Panc1 (cell line): ENCODE data around the gene RWDD1. TPM values are rescaled to one million over a fixed set of nuclear protein-coding genes. Genes with fewer than 3 reads are reported as not detected.

Source experiments
- ATAC-seq: fragments of 200-7000 bp; cut with Tn5 transposase; 2 replicates; pipeline ENCODE4 v1.9.1; 2020; ENCODE audit warnings: mild to moderate bottlenecking, moderate library complexity
- BruUV-seq: library from RNA; stranded (reverse); fragments of 400-500 nt; replicated peaks from 2 replicates; lab custom pipeline; 2021; lab: Mats Ljungman, UMichigan
- CTCF ChIA-PET: fragments of 300-600 bp; sonication (Branson Sonifier 250); formaldehyde crosslinking; loops from one replicate; lab custom pipeline; 2022; ENCODE audit warnings: antibody characterized with exemption; lab: Charles Lee
- POLR2A ChIA-PET: fragments of 300-600 bp; sonication (Branson Sonifier 250); formaldehyde crosslinking; loops from one replicate; lab custom pipeline; 2022; ENCODE audit warnings: antibody characterized with exemption; lab: Charles Lee
- DNase-seq: peaks from one replicate; pipeline ENCODE4 v3.0.0-alpha.2; 2010; ENCODE audit warnings: low read depth, low spot score
- H3K27ac ChIP-seq: 2 replicates; pipeline ENCODE4 v1.5.1; 2011; ENCODE audit warnings: mild to moderate bottlenecking, low read length, inconsistent platforms
- H3K27me3 ChIP-seq: fragments of 200-500 bp; sonication (Bioruptor generic); 2 replicates; pipeline ENCODE4 v1.6.0; 2014; ENCODE audit warnings: low read length, inconsistent platforms; ENCODE audit not compliant: control insufficient read depth, insufficient read depth
- H3K36me3 ChIP-seq: fragments of 200-500 bp; sonication (Bioruptor generic); 2 replicates; pipeline ENCODE4 v1.5.1; 2014; ENCODE audit warnings: inconsistent platforms, mild to moderate bottlenecking, low read length, moderate library complexity; ENCODE audit not compliant: control insufficient read depth, insufficient read depth
- H3K4me1 ChIP-seq: 2 replicates; pipeline ENCODE4 v1.5.1; 2011; ENCODE audit warnings: inconsistent platforms, mild to moderate bottlenecking, low read length, moderate library complexity; ENCODE audit not compliant: control insufficient read depth, insufficient read depth
- H3K4me3 ChIP-seq, 2 experiments: 2 replicates each; pipeline ENCODE4 v1.5.1; 2011 to 2012; ENCODE audit warnings: low read depth in 2 of 2, low read length in 2 of 2, mild to moderate bottlenecking in 2 of 2, inconsistent platforms in 1 of 2, moderate library complexity in 1 of 2
- H3K9me3 ChIP-seq: fragments of 200-500 bp; sonication (Bioruptor generic); 2 replicates; pipeline ENCODE4 v1.5.1; 2014; ENCODE audit warnings: low read depth, mild to moderate bottlenecking, inconsistent platforms, low read length, moderate library complexity; ENCODE audit not compliant: control insufficient read depth, insufficient read depth
- CTCF ChIP-seq: fragments of 450-650 bp; IDR thresholded peaks from 2 replicates; pipeline ENCODE4 v1.5.1; 2017; ENCODE audit warnings: mild to moderate bottlenecking
- POLR2AphosphoS5 ChIP-seq: IDR thresholded peaks from 2 replicates; pipeline ENCODE4 v1.6.1; 2012; ENCODE audit warnings: mild to moderate bottlenecking, low read depth, low read length, moderate library complexity
- REST ChIP-seq, 2 experiments: IDR thresholded peaks; 2 replicates each; pipeline ENCODE4 v1.6.1; 2011 to 2012; ENCODE audit warnings: low read depth in 2 of 2, control low read depth in 1 of 2, low read length in 1 of 2, mild to moderate bottlenecking in 1 of 2, moderate library complexity in 1 of 2; ENCODE audit not compliant: insufficient read depth in 1 of 2
- SIN3A ChIP-seq: IDR thresholded peaks from 2 replicates; pipeline ENCODE4 v1.6.1; 2012; ENCODE audit warnings: low read depth, mild to moderate bottlenecking, low read length, moderate library complexity, borderline replicate concordance; ENCODE audit not compliant: insufficient read depth
- TCF7L2 ChIP-seq: IDR thresholded peaks from 2 replicates; pipeline ENCODE4 v1.6.1; 2011; ENCODE audit warnings: mild to moderate bottlenecking, low read depth, low read length, inconsistent platforms
- in situ Hi-C: cut with HindIII; loops from 2 replicates; pipeline ENCODE4 v1.10.0; 2016; ENCODE audit warnings: low sequenced_read_pairs, low pct_unique_long_range_greater_than_20kb
- intact Hi-C: fragments of 100-400 bp; cut with micrococcal nuclease; formaldehyde crosslinking; loops from one replicate; pipeline ENCODE4 v1.10.0; 2022; ENCODE audit not compliant: unreplicated experiment
- total RNA-seq: library from RNA; stranded (reverse); gene quantifications from one replicate; pipeline ENCODE4 v1.2.1, GENCODE V29; 2021; ENCODE audit not compliant: unreplicated experiment

RWDD1 gene
- total RNA-seq, 1 experiment from 2014 or later: 68.0 TPM

DNA sequence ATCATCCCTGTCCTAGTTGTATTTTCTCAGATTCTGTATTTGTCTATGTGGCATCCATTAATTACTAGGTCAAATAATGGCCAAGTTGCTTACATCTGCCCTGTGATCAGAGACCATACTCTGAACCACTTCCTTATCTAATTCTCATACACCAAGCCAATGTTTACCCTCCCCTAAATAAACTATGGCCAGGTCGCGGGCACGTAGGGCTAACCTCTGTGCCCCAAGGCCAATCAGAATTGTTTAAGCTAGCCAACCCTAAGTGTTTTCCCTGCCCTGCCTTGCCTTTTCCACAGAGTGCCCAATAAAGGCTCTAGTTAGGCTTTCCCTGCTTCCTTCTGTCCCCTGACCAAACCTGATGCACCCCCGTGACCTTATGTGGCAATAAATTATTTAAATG lies 20.5 kb upstream of the RWDD1 start:
- peak; percentile 34; the same call in 1 of the 2 replicates for ATAC-seq

GRCh38 chr6:116553451-116553850 lies 17.9 kb upstream of the RWDD1 start, which contains the start of gene CALHM4:
TSS of gene CALHM4 (plus strand) at chr6:116553751. CDS start at chr6:116553794, 43 bp downstream.
- ChIA-PET POLR2A (no interaction called here), CTCF (no interaction called here)
- in situ Hi-C loops (no loop called here), intact Hi-C loops (no loop called here)
- Histone ChIP-seq H3K4me1 (no peaks in the 10 kb centered on the region; the same call in 1 of the 2 replicates), H3K4me3 (no peak within 1 kb of the TSS), H3K27me3 (peaks cover 30% of the 10 kb centered on the region), H3K36me3 (no peaks in the 10 kb centered on the region), H3K9me3 (no peaks in the 10 kb centered on the region), H3K27ac (no peak within 1 kb of the TSS)
- no peak for TF ChIP-seq REST (IDR thresholded peaks at IDR 0.05; ENCODE audit: insufficient read depth in 1 of 2, low read depth in 2 of 2, low read length in 1 of 2)
- TF ChIP-seq CTCF: no peak
- no peak for TF ChIP-seq TCF7L2
- no peak for TF ChIP-seq POLR2AphosphoS5
- no peak for TF ChIP-seq SIN3A
- no TSS peak for BruUV-seq
- DNase-seq (no peak), ATAC-seq (no peak)

More for the DNA sequence above, 20.5 kb upstream of the RWDD1 start:
- no peak for TF ChIP-seq CTCF
- TF ChIP-seq POLR2AphosphoS5: no peak
- TF ChIP-seq SIN3A: no peak
- TF ChIP-seq TCF7L2: no peak
- TF ChIP-seq REST (IDR thresholded peaks at IDR 0.05; ENCODE audit: insufficient read depth in 1 of 2, low read depth in 2 of 2, low read length in 1 of 2): no peak
- ChIA-PET POLR2A (no interaction called here), CTCF (no interaction called here)
- H3K9me3 ChIP-seq: no peaks in the 10 kb centered on the region
- in situ Hi-C loops (no loop called here), intact Hi-C loops (no loop called here)
- no peaks in the 10 kb centered on the region for H3K4me1 ChIP-seq
- no peak for DNase-seq
- H3K36me3 ChIP-seq: no peaks in the 10 kb centered on the region
- no peak overlapping the region for H3K27ac ChIP-seq
- H3K4me3 ChIP-seq: no peak overlapping the region
- peaks cover 34% of the 10 kb centered on the region for H3K27me3 ChIP-seq
- BruUV-seq: no TSS peak
